BLaER1 treated with 17β-estradiol and CSF1 and Interleukin-3, amounts not matched to agents 10 nM and 100 nM (cell line): ENCODE data around the gene SVIL.
A peak's percentile ranks its signal among the peaks of the same experiment; 100 is the strongest.
"Not testable (repeated sequence)": the region's sequence is repeated elsewhere in the genome, so short reads cannot be mapped to it uniquely, and the experiment has no call there.

Source experiments
- H3K27ac ChIP-seq, 11 experiments: shearing (Covaris generic); formaldehyde crosslinking; 2 replicates each; pipeline ENCODE4 v1.8.1; 2022
- H3K27me3 ChIP-seq, 11 experiments: shearing (Covaris generic); formaldehyde crosslinking; 2 replicates each; pipeline ENCODE4 v1.8.1; 2022
- H3K36me3 ChIP-seq, 11 experiments: shearing (Covaris generic); formaldehyde crosslinking; 2 replicates each; pipeline ENCODE4 v1.8.1; 2022
- H3K4me1 ChIP-seq, 10 experiments: shearing (Covaris generic); formaldehyde crosslinking; 2 replicates each; pipeline ENCODE4 v1.8.1; 2022
- H3K4me2 ChIP-seq, 11 experiments: shearing (Covaris generic); formaldehyde crosslinking; 2 replicates each; pipeline ENCODE4 v1.8.1; 2022
- H3K4me3 ChIP-seq, 10 experiments: shearing (Covaris generic); formaldehyde crosslinking; 2 replicates each; pipeline ENCODE4 v1.8.1; 2022
- H3K9ac ChIP-seq, 11 experiments: shearing (Covaris generic); formaldehyde crosslinking; 2 replicates each; pipeline ENCODE4 v1.8.1; 2022
- H3K9me3 ChIP-seq, 11 experiments: shearing (Covaris generic); formaldehyde crosslinking; replicated peaks in 1 of 11; 2 replicates each; pipeline ENCODE4 v1.8.1; 2022
- H4K20me1 ChIP-seq, 11 experiments: shearing (Covaris generic); formaldehyde crosslinking; 2 replicates each; pipeline ENCODE4 v1.8.1; 2022
- Cebpa-rat ChIP-seq, 11 experiments: shearing (Covaris generic); IDR thresholded peaks; 2 replicates each; pipeline ENCODE4 v1.8.1; 2022

Gene SVIL

DNA sequence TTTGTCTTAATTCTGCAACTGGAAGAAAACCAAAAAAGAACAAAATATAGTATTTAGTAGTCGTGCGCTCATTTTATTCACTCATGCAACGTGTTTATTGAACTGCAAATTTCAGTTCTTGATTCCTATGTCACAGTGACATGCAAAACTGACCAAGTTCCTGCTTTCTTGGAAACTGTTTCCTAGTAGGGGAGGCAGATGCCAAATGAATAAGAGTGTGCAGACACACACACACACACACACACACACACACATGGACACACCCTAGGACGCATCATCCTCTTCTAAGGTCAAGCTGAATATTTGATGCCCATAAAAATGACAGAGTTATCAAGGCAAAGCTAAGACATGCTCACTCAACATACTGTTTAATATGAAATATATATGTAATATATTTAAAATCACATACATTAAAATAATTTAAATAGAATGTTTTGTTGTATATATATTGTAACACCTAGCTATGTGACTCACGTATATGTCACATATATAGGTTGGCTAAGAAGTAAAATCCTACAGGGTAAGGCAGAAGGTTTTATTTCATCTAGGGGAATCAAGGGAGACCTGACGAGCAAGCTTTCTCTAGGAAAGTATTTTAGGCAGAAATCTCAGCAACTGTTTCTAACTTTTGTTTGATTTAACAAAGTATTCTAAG is 79.6 kb downstream of the SVIL start:
- Histone ChIP-seq H3K9ac (no peak overlapping the region), H3K4me3 (no peak overlapping the region), H3K36me3 (peaks cover 28 to 45% (median 33%) of the 10 kb centered on the region in 11 experiments), H3K27me3 (no peaks in the 10 kb centered on the region), H3K9me3 (no peaks in the 10 kb centered on the region), H4K20me1 (no peaks in the 10 kb centered on the region), H3K4me1 (peaks cover 0 to 26% (median 8%) of the 10 kb centered on the region in 10 experiments; a peak in 10 of 20 replicates), H3K27ac (peak overlapping the region in 5 of 11 experiments; percentile 16 to 60 (median 54); a peak in 8 of 22 replicates), H3K4me2 (peak overlapping the region in 5 of 11 experiments; percentile 51 to 84 (median 68); a peak in 9 of 22 replicates)
- no peak for TF ChIP-seq Cebpa-rat (IDR thresholded peaks at IDR 0.05)

DNA sequence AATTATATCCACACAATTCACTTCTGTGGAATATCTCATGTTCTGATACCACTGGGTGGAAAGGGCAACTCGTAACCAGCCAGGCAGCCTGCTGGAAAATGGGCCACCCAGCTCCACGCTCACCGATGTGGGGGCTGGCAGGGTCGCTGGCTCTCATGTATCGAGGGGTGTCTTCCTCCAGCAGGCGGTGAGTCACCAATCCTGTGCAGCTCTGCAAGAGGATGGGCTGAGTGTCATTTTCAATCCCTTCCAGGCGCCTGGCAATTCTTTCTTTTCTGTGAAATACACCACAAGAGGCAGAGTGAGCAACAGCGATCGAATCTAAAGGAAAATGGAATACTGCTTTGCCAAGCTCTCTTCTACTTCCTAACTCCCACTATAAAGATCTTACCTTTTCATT is 80.1 kb downstream of the SVIL start:
- H3K4me2 ChIP-seq: peak overlapping the region in 5 of 11 experiments; percentile 51 to 84 (median 68); a peak in 10 of 22 replicates
- peaks cover 32 to 44% (median 36%) of the 10 kb centered on the region in 11 experiments for H3K36me3 ChIP-seq
- H3K27me3 ChIP-seq: no peaks in the 10 kb centered on the region
- H3K9me3 ChIP-seq: no peaks in the 10 kb centered on the region
- H3K4me3 ChIP-seq: no peak overlapping the region
- TF ChIP-seq Cebpa-rat (IDR thresholded peaks at IDR 0.05): no peak
- H4K20me1 ChIP-seq: no peaks in the 10 kb centered on the region
- H3K9ac ChIP-seq: no peak overlapping the region
- H3K27ac ChIP-seq: peak overlapping the region in 6 of 11 experiments; percentile 16 to 60 (median 48); a peak in 10 of 22 replicates
- H3K4me1 ChIP-seq: peaks cover 0 to 26% (median 8%) of the 10 kb centered on the region in 10 experiments; a peak in 10 of 20 replicates

DNA sequence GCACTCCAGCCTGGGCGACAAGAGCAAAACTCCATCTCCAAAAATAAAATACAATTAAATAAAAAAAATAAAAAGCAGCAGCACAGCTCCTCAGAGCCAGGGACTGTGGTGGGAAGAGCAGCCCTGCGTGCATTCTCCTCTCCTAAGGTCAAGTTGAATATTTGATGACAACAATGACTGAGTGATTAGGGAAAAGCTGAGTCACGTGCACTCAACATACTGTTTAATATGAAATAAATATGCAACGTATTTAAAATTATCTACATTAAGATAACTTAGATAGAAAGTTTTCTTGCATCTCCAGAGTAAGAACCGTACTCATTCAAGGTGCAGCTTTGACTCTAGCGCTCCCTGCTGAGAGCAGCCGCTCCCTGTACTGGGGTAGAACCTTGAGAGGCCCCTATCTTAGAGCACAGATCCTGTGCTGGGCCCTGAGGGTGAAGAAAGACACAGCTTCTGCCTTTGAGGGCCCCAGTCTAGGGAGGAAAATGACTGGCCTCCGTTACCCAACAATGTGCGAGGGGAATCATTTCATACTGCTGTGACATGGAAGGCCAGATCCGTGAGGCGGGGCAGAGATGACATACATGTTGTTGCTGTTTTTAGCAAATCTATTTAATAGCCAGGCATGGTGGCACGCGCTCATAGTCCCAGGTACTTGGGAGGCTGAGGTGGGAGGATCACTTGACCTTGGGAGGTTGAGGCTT is 81.1 kb downstream of the SVIL start:
- Histone ChIP-seq H3K36me3 (peaks cover 32 to 44% (median 36%) of the 10 kb centered on the region in 11 experiments), H4K20me1 (no peaks in the 10 kb centered on the region), H3K4me2 (peak overlapping the region in 3 of 11 experiments; percentile 68 to 84 (median 73); a peak in 5 of 22 replicates), H3K4me3 (no peak overlapping the region), H3K9me3 (no peaks in the 10 kb centered on the region), H3K27me3 (no peaks in the 10 kb centered on the region), H3K27ac (peak overlapping the region in 4 of 11 experiments; percentile 16 to 57 (median 36); a peak in 6 of 22 replicates), H3K9ac (no peak overlapping the region), H3K4me1 (peaks cover 0 to 26% (median 8%) of the 10 kb centered on the region in 10 experiments; a peak in 10 of 20 replicates)
- TF ChIP-seq Cebpa-rat (IDR thresholded peaks at IDR 0.05): no peak

DNA sequence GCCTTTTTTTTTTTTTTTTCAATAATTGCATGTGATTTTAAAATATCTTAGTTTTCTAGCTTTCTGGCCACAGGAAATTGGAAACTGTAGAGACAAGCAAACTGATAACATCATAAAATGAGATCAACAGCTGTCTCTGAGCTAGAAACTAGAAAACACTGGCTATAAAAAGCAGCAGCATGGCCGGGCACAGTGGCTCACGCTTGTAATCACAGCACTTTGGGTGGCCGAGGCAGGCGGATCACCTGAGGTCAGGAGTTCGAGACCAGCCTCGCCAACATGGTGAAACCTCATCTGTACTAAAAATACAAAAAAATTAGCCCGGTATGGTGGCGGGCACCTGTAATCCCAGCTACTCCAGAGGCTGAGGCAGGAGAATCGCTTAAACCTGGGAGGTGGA is 81.7 kb downstream of the SVIL start:
- H3K4me2 ChIP-seq, H3K9ac ChIP-seq, H4K20me1 ChIP-seq, H3K27me3 ChIP-seq, H3K27ac ChIP-seq, H3K9me3 ChIP-seq, H3K4me3 ChIP-seq: not testable (repeated sequence)
- Histone ChIP-seq H3K4me1 (peaks cover 0 to 28% (median 9%) of the 10 kb centered on the region in 10 experiments; a peak in 10 of 20 replicates), H3K36me3 (peaks cover 36 to 49% (median 41%) of the 10 kb centered on the region in 11 experiments)

DNA sequence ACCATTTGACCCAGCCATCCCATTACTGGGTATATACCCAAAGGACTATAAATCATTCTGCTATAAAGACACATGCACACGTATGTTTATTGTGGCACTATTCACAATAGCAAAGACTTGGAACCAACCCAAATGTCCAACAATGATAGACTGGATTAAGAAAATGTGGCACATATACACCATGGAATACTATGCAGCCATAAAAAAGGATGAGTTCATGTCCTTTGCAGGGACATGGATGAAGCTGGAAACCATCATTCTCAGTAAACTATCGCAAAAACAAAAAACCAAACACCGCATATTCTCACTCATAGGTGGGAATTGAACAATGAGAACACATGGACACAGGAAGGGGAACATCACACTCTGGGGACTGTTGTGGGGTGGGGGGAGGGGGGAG is 85.3 kb downstream of the SVIL start:
- not testable (repeated sequence) for H3K27ac ChIP-seq, H4K20me1 ChIP-seq, H3K4me2 ChIP-seq, H3K9ac ChIP-seq, H3K4me3 ChIP-seq, H3K27me3 ChIP-seq, H3K9me3 ChIP-seq
- Histone ChIP-seq H3K36me3 (peaks cover 33 to 60% (median 39%) of the 10 kb centered on the region in 11 experiments), H3K4me1 (peaks cover under 1 to 26% (median 9%) of the 10 kb centered on the region in 10 experiments; a peak in 19 of 20 replicates)

DNA sequence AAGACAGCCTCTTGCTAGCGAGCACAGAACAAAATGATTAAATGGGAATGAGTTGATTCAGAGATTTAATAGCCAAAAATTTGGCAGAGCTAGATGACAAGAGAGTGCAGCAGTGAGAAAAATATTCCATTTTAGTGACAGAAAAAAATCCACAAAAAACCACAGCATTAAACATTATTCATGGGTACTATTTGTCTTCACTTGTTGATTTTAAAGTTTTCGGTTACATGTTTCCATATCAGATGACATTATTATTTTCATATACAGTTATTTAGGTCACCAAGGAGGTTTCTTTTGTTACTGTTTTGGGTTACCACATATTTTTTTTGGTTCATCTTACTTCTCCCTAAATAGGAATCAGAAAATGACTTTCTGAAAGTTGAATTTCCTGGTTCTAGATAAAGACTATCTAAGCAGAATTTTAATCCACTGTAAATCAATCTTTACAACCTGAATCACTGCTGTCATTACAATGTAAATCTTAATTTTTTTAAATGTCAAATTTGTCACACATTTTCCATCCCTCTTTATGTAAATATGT is 87.9 kb downstream of the SVIL start:
- H3K27me3 ChIP-seq: no peaks in the 10 kb centered on the region
- H3K9ac ChIP-seq: no peak overlapping the region
- H3K4me2 ChIP-seq: no peak overlapping the region
- 0 out of 22 replicates have a peak, but pooled peaks cover 0 to 3% (median 0%) of the 10 kb centered on the region in 11 experiments for H4K20me1 ChIP-seq
- peaks cover 0 to 20% (median 14%) of the 10 kb centered on the region in 10 experiments; a peak in 18 of 20 replicates for H3K4me1 ChIP-seq
- peaks cover 19 to 39% (median 24%) of the 10 kb centered on the region in 11 experiments for H3K36me3 ChIP-seq
- TF ChIP-seq Cebpa-rat (IDR thresholded peaks at IDR 0.05): no peak
- H3K4me3 ChIP-seq: no peak overlapping the region
- H3K9me3 ChIP-seq: no peaks in the 10 kb centered on the region
- no peak overlapping the region for H3K27ac ChIP-seq

DNA sequence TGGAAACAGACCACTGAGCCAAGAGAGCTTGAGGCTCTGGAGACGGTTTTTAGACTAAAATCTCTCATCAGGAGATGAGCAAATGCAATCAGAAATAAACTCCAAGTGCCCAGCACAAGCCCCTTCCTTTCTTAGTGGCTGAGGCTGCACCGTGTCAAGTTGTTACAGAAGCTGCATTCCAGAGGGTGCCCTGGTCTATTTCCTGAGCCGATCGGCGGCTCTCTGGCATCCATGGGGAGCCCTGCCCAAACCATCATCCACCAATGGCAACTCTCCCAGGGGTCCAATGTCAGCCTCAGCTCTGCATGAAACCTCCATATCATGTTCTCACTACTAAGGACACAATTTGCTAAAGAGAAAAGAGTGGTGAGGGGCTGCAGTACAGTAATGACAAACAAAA is 89.6 kb downstream of the SVIL start:
- Histone ChIP-seq H3K27ac (no peak overlapping the region), H3K4me3 (no peak overlapping the region), H3K36me3 (peaks cover 2 to 36% (median 11%) of the 10 kb centered on the region in 11 experiments), H3K9ac (no peak overlapping the region), H3K27me3 (no peaks in the 10 kb centered on the region), H3K4me1 (peaks cover 0 to 20% (median 14%) of the 10 kb centered on the region in 10 experiments; a peak in 18 of 20 replicates), H4K20me1 (0 out of 22 replicates have a peak, but pooled peaks cover 0 to 3% (median 0%) of the 10 kb centered on the region in 11 experiments), H3K9me3 (no peaks in the 10 kb centered on the region), H3K4me2 (no peak overlapping the region)
- TF ChIP-seq Cebpa-rat (IDR thresholded peaks at IDR 0.05): no peak

DNA sequence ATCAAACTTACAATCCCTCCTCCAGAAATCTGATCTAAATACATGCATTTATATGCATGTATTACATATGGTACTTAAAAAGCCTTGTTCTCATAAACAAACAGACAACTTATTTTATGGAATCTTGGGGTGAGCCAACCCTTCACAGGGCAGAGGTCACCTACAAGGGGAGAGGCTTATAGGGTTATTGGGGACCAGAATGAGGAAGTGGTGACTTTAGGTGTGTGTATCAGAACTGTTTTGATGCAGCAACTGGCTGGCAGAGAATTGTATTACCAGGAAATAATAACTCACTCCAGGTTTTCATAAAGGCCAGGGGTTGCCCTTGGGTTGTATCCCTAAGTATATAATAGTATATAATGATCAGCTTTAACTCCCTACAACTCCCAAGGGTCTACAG is 91.1 kb downstream of the SVIL start:
- no peak for TF ChIP-seq Cebpa-rat (IDR thresholded peaks at IDR 0.05)
- H3K9me3 ChIP-seq: no peaks in the 10 kb centered on the region

DNA sequence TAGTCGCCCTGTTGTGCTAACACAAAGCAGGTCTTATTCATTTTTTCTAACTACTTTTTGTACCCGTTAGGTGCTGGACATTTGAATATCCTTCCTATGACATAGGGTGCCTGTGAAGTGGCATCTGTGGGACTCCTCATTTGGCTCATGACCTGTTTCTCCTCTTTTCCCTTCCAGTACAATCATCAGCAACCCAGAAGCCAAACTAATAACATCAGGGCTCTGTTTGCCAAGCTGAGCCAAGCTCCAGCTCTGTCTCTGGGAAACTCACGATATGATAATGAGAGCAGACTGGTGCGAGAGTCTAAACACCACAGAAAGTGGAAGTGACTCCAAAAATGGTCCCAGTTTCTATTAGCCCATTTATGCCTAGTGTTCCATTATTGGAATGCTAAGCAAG is 92.0 kb downstream of the SVIL start:
- Histone ChIP-seq H3K9me3 (no peaks in the 10 kb centered on the region), H3K36me3 (peaks cover 0 to 44% (median 5%) of the 10 kb centered on the region in 11 experiments; a peak in 9 of 22 replicates), H3K9ac (no peak overlapping the region), H3K4me1 (peaks cover 0 to 17% (median 11%) of the 10 kb centered on the region in 10 experiments; a peak in 18 of 20 replicates), H4K20me1 (peaks cover 0 to 3% (median 0%) of the 10 kb centered on the region in 11 experiments; a peak in 1 of 22 replicates), H3K4me3 (no peak overlapping the region), H3K4me2 (no peak overlapping the region), H3K27ac (no peak overlapping the region), H3K27me3 (no peaks in the 10 kb centered on the region)
- TF ChIP-seq Cebpa-rat (IDR thresholded peaks at IDR 0.05): no peak

More for the DNA sequence above, 91.1 kb downstream of the SVIL start:
- 0 out of 22 replicates have a peak, but pooled peaks cover 0 to 3% (median 0%) of the 10 kb centered on the region in 11 experiments for H4K20me1 ChIP-seq
- H3K27me3 ChIP-seq: no peaks in the 10 kb centered on the region
- no peak overlapping the region for H3K27ac ChIP-seq
- peak overlapping the region in 6 of 11 experiments; percentile 11 to 49 (median 23); a peak in 8 of 22 replicates for H3K4me2 ChIP-seq
- peaks cover 0 to 20% (median 14%) of the 10 kb centered on the region in 10 experiments; a peak in 18 of 20 replicates for H3K4me1 ChIP-seq
- H3K9ac ChIP-seq: no peak overlapping the region
- peaks cover 0 to 45% (median 8%) of the 10 kb centered on the region in 11 experiments; a peak in 15 of 22 replicates for H3K36me3 ChIP-seq
- no peak overlapping the region for H3K4me3 ChIP-seq
